Sigmoid colon (tissue), 4 donors: ENCODE data around the gene RHOU.

ENCODE experiments used
- CTCF ChIP-seq, 4 experiments: fragments of 450-650 bp in 3 of 4; fragments of 200-600 bp in 1 of 4; IDR thresholded peaks; one replicate each; pipeline ENCODE4 v1.5.1; 2016 to 2019; ENCODE audit warnings: antibody characterized with exemption in 4 of 4, mild to moderate bottlenecking in 3 of 4, moderate library complexity in 2 of 4
- POLR2A ChIP-seq, 2 donors: fragments of 450-650 bp; IDR thresholded peaks; one replicate each; pipeline ENCODE4 v1.6.1; 2016; ENCODE audit warnings: antibody characterized with exemption in 2 of 2, mild to moderate bottlenecking in 2 of 2, moderate library complexity in 2 of 2
- POLR2AphosphoS5 ChIP-seq, 4 donors: sonication (generic); formaldehyde crosslinking; IDR thresholded peaks; one replicate each; pipeline ENCODE4 v1.6.1; 2017; ENCODE audit warnings: antibody characterized with exemption in 4 of 4

DNA sequence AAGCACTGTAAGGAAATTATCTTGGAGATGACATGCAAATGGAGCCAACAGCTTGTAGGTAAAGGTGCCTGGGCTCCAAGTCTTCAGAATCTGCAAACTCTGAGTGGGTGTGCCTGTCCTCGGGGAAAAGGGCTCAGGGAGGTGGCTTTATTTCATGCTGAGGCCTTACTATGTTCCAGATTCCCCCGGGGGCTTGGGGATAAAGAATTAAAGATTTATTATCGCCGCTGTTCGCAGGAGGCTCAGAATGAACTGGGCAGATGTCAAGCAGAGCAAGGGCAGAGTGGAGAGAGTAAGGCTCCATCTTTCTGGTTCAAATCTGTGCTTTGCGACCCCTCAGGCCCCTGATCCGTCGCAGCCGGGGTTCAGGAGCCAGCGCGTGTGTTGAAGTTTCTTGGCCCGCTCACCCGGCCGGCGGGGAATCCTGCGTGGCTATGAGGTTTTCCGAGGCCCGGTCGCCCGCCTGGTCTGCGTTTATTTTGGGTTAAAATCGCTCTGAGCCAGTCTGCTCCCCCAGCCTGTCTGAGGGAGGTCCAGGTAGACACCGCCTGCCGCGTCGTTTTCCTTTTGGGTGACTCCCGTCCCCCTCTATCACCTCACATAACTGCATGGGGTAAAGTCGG, 19.5 kb downstream of the RHOU start:
- TF ChIP-seq POLR2AphosphoS5 (IDR thresholded peaks at IDR 0.05) (no peak), POLR2A (IDR thresholded peaks at IDR 0.05) (no peak), CTCF (IDR thresholded peaks at IDR 0.05) (no peak)
